ENCODE data around the gene BANP.
A peak's percentile ranks its signal among the peaks of the same experiment; 100 is the strongest.

Gene BANP

GRCh38 chr16:87956098-87956364 lies 4.8 kb downstream of the BANP start:
- no peak overlapping the region for H3K4me3 ChIP-seq (ENCODE audit: low read depth in 1 of 2, low read length in 2 of 2)
- no peak overlapping the region; the same call in 1 of the 2 replicates for H3K27ac ChIP-seq (ENCODE audit: low read length)
- peaks cover 95% of the 10 kb centered on the region for H3K79me2 ChIP-seq (ENCODE audit: insufficient read depth, low read length)
- H3K9ac ChIP-seq (ENCODE audit: low read depth, low read length), result 0 out of 2 replicates have a peak overlapping the region, but pooled peaks have one; percentile 2
- H3K36me3 ChIP-seq (ENCODE audit: insufficient read depth, low read length), result peaks cover 53% of the 10 kb centered on the region
- TF ChIP-seq, protein P1, sequence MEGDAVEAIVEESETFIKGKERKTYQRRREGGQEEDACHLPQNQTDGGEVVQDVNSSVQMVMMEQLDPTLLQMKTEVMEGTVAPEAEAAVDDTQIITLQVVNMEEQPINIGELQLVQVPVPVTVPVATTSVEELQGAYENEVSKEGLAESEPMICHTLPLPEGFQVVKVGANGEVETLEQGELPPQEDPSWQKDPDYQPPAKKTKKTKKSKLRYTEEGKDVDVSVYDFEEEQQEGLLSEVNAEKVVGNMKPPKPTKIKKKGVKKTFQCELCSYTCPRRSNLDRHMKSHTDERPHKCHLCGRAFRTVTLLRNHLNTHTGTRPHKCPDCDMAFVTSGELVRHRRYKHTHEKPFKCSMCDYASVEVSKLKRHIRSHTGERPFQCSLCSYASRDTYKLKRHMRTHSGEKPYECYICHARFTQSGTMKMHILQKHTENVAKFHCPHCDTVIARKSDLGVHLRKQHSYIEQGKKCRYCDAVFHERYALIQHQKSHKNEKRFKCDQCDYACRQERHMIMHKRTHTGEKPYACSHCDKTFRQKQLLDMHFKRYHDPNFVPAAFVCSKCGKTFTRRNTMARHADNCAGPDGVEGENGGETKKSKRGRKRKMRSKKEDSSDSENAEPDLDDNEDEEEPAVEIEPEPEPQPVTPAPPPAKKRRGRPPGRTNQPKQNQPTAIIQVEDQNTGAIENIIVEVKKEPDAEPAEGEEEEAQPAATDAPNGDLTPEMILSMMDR (IDR thresholded peaks at IDR 0.05; ENCODE audit: borderline replicate concordance, extremely low read depth, low read length, poor library complexity, severe bottlenecking), result no peak
- no peak for TF ChIP-seq EZH2 (IDR thresholded peaks at IDR 0.05; ENCODE audit: borderline replicate concordance, low read depth, low read length, severe bottlenecking)
- H3K4me1 ChIP-seq (ENCODE audit: insufficient read depth, low read length), result peaks cover 41% of the 10 kb centered on the region
- peaks cover 66% of the 10 kb centered on the region for H4K20me1 ChIP-seq (ENCODE audit: insufficient read depth, low read length)
- H3K27me3 ChIP-seq (ENCODE audit: insufficient read depth, low read length, poor library complexity), result no peaks in the 10 kb centered on the region
- no peaks in the 10 kb centered on the region for H3K9me3 ChIP-seq (ENCODE audit: insufficient read depth, low read length, severe bottlenecking)
- DNase-seq (no peak), ATAC-seq (ENCODE audit: insufficient read depth, low read depth) (no peak)
- no peak overlapping the region for H2AFZ ChIP-seq (ENCODE audit: low read depth, low read length)
- no peak overlapping the region for H3K4me2 ChIP-seq (ENCODE audit: insufficient read depth, low read length)

- DNase-seq, result peak; percentile 68
- H2AFZ ChIP-seq (ENCODE audit: low read depth, low read length), result no peak overlapping the region
- no peak overlapping the region for H3K9ac ChIP-seq (ENCODE audit: low read depth, low read length)
- TF ChIP-seq, protein P1 (IDR thresholded peaks at IDR 0.05; ENCODE audit: borderline replicate concordance, extremely low read depth, low read length, poor library complexity, severe bottlenecking), result peak; percentile 49
- no peak for TF ChIP-seq EZH2 (IDR thresholded peaks at IDR 0.05; ENCODE audit: borderline replicate concordance, low read depth, low read length, severe bottlenecking)
- ATAC-seq (ENCODE audit: insufficient read depth, low read depth), result peak; percentile 60
- H3K36me3 ChIP-seq (ENCODE audit: insufficient read depth, low read length), result peaks cover 55% of the 10 kb centered on the region
- H3K9me3 ChIP-seq (ENCODE audit: insufficient read depth, low read length, severe bottlenecking), result no peaks in the 10 kb centered on the region
- peaks cover 66% of the 10 kb centered on the region for H4K20me1 ChIP-seq (ENCODE audit: insufficient read depth, low read length)
- peaks cover 41% of the 10 kb centered on the region for H3K4me1 ChIP-seq (ENCODE audit: insufficient read depth, low read length)
- no peak overlapping the region; the same call in 1 of the 2 replicates for H3K27ac ChIP-seq (ENCODE audit: low read length)
- H3K4me3 ChIP-seq (ENCODE audit: low read depth in 1 of 2, low read length in 2 of 2), result no peak overlapping the region
- H3K27me3 ChIP-seq (ENCODE audit: insufficient read depth, low read length, poor library complexity), result no peaks in the 10 kb centered on the region
- H3K79me2 ChIP-seq (ENCODE audit: insufficient read depth, low read length), result peaks cover 100% of the 10 kb centered on the region
- no peak overlapping the region for H3K4me2 ChIP-seq (ENCODE audit: insufficient read depth, low read length)
Measured at GRCh38 chr16:87956365-87957231, 5.4 kb downstream of the BANP start.

- Histone ChIP-seq H2AFZ (ENCODE audit: low read depth, low read length) (no peak overlapping the region), H3K9ac (ENCODE audit: low read depth, low read length) (no peak overlapping the region), H3K27ac (ENCODE audit: low read length) (no peak overlapping the region), H3K27me3 (ENCODE audit: insufficient read depth, low read length, poor library complexity) (no peaks in the 10 kb centered on the region), H3K36me3 (ENCODE audit: insufficient read depth, low read length) (peaks cover 57% of the 10 kb centered on the region), H3K9me3 (ENCODE audit: insufficient read depth, low read length, severe bottlenecking) (no peaks in the 10 kb centered on the region), H3K79me2 (ENCODE audit: insufficient read depth, low read length) (peaks cover 99% of the 10 kb centered on the region), H3K4me1 (ENCODE audit: insufficient read depth, low read length) (peaks cover 36% of the 10 kb centered on the region), H4K20me1 (ENCODE audit: insufficient read depth, low read length) (peaks cover 66% of the 10 kb centered on the region), H3K4me2 (ENCODE audit: insufficient read depth, low read length) (no peak overlapping the region), H3K4me3 (ENCODE audit: low read depth in 1 of 2, low read length in 2 of 2) (no peak overlapping the region)
- TF ChIP-seq EZH2 (IDR thresholded peaks at IDR 0.05; ENCODE audit: borderline replicate concordance, low read depth, low read length, severe bottlenecking), result no peak
- TF ChIP-seq, protein P1 (IDR thresholded peaks at IDR 0.05; ENCODE audit: borderline replicate concordance, extremely low read depth, low read length, poor library complexity, severe bottlenecking), result no peak
- DNase-seq, result no peak
- no peak for ATAC-seq (ENCODE audit: insufficient read depth, low read depth)
Measured at GRCh38 chr16:87957296-87958094, 6.3 kb downstream of the BANP start.
